Measurements from ENCODE around the gene RAB44. TPM values are rescaled to one million over a fixed set of nuclear protein-coding genes. Genes with fewer than 3 reads are reported as not detected.

Gene RAB44
- total and polyA plus RNA-seq, 3 experiments from 2014 or later, result not detected

GRCh38 chr6:36756786-36757185 lies 59.2 kb downstream of the RAB44 start:
- Histone ChIP-seq H3K36me3 (ENCODE audit: insufficient read depth, low read length) (no peaks in the 10 kb centered on the region), H3K27ac (ENCODE audit: low read depth, low read length) (peak overlapping the region; percentile 64), H3K4me1 (ENCODE audit: insufficient read depth, low read length) (peaks cover 59% of the 10 kb centered on the region), H3K4me3 (ENCODE audit: low read length) (no peak overlapping the region), H3K27me3 (ENCODE audit: insufficient read depth, low read length, poor library complexity, severe bottlenecking) (no peaks in the 10 kb centered on the region), H3K9me3 (ENCODE audit: low read length) (no peaks in the 10 kb centered on the region)
- Mint-ChIP-seq H3K9me3 (no peaks in the 10 kb centered on the region), H3K4me1 (peaks cover 46 to 68% (median 68%) of the 10 kb centered on the region in 3 donors), H3K27me3 (peaks cover 0 to 7% of the 10 kb centered on the region in 2 donors), H3K4me3 (peak overlapping the region; percentile 32 to 81 (median 69)), H3K27ac (peak overlapping the region; percentile 88 to 98 (median 96)), H3K36me3 (no peaks in the 10 kb centered on the region)
- POLR2A ChIA-PET, result no interaction called here
- no peak for DNase-seq
- CTCF ChIA-PET, result no interaction called here

- Histone ChIP-seq H3K9me3 (ENCODE audit: low read length) (no peaks in the 10 kb centered on the region), H3K27me3 (ENCODE audit: insufficient read depth, low read length, poor library complexity, severe bottlenecking) (no peaks in the 10 kb centered on the region), H3K4me1 (ENCODE audit: insufficient read depth, low read length) (peaks cover 56% of the 10 kb centered on the region), H3K36me3 (ENCODE audit: insufficient read depth, low read length) (no peaks in the 10 kb centered on the region), H3K4me3 (ENCODE audit: low read length) (no peak overlapping the region), H3K27ac (ENCODE audit: low read depth, low read length) (no peak overlapping the region)
- Mint-ChIP-seq H3K36me3 (no peaks in the 10 kb centered on the region), H3K27ac (peak overlapping the region; percentile 88 to 98 (median 96)), H3K4me3 (peak overlapping the region in 6 of 7 donors; percentile 32 to 81 (median 66)), H3K27me3 (peaks cover 0 to 7% of the 10 kb centered on the region in 2 donors), H3K9me3 (no peaks in the 10 kb centered on the region), H3K4me1 (peaks cover 45 to 66% (median 65%) of the 10 kb centered on the region in 3 donors)
- ChIA-PET CTCF (interaction anchor here (4.2 kb wide), 2 partner anchors 12 to 133 kb away, joined by 24 to 43 read pairs; no protein-coding TSS in a partner anchor), POLR2A (no interaction called here)
- peak in 3 of 5 donors; percentile 6 to 31 (median 29) for DNase-seq
These were observed 59.6 kb downstream of the RAB44 start for GRCh38 chr6:36757206-36757605.

- H3K9me3 Mint-ChIP-seq, result no peaks in the 10 kb centered on the region
- H3K27ac ChIP-seq (ENCODE audit: low read depth, low read length), result no peak overlapping the region
- H3K9me3 ChIP-seq (ENCODE audit: low read length), result no peaks in the 10 kb centered on the region
- no peak overlapping the region for H3K4me3 ChIP-seq (ENCODE audit: low read length)
- no peaks in the 10 kb centered on the region for H3K27me3 ChIP-seq (ENCODE audit: insufficient read depth, low read length, poor library complexity, severe bottlenecking)
- no peaks in the 10 kb centered on the region for H3K36me3 ChIP-seq (ENCODE audit: insufficient read depth, low read length)
- H3K4me1 ChIP-seq (ENCODE audit: insufficient read depth, low read length), result peaks cover 49% of the 10 kb centered on the region
- no peaks in the 10 kb centered on the region for H3K36me3 Mint-ChIP-seq
- peaks cover 42 to 59% (median 57%) of the 10 kb centered on the region in 3 donors for H3K4me1 Mint-ChIP-seq
- CTCF ChIA-PET, result interaction anchor here (1.0 to 4.2 kb wide), 15 partner anchors 11 to 453 kb away, joined by 3 to 43 read pairs (median 8); no protein-coding TSS in a partner anchor
- DNase-seq, result no peak
- peak overlapping the region in 1 of 7 donors; percentile 28 for H3K4me3 Mint-ChIP-seq
- POLR2A ChIA-PET, result no interaction called here
- H3K27me3 Mint-ChIP-seq, result peaks cover 0 to 7% of the 10 kb centered on the region in 2 donors
- peak overlapping the region in 6 of 8 donors; percentile 88 to 98 (median 96) for H3K27ac Mint-ChIP-seq
These were observed 60.4 kb downstream of the RAB44 start for GRCh38 chr6:36757943-36758508.

GRCh38 chr6:36758516-36759147 lies 61.0 kb downstream of the RAB44 start:
- H3K36me3 ChIP-seq (ENCODE audit: insufficient read depth, low read length), result no peaks in the 10 kb centered on the region
- H3K9me3 Mint-ChIP-seq, result no peaks in the 10 kb centered on the region
- DNase-seq, result no peak
- peaks cover 48% of the 10 kb centered on the region for H3K4me1 ChIP-seq (ENCODE audit: insufficient read depth, low read length)
- POLR2A ChIA-PET, result no interaction called here
- no peak overlapping the region for H3K4me3 ChIP-seq (ENCODE audit: low read length)
- no peaks in the 10 kb centered on the region for H3K27me3 ChIP-seq (ENCODE audit: insufficient read depth, low read length, poor library complexity, severe bottlenecking)
- H3K9me3 ChIP-seq (ENCODE audit: low read length), result no peaks in the 10 kb centered on the region
- peak overlapping the region in 6 of 8 donors; percentile 77 to 98 (median 85) for H3K27ac Mint-ChIP-seq
- CTCF ChIA-PET, result interaction anchor here (0.8 to 4.2 kb wide), 33 partner anchors 10 to 465 kb away, joined by 3 to 43 read pairs (median 4); partner anchors contain the start of genes CDKN1A and PPIL1
- H3K27ac ChIP-seq (ENCODE audit: low read depth, low read length), result no peak overlapping the region
- H3K4me1 Mint-ChIP-seq, result peaks cover 39 to 53% (median 52%) of the 10 kb centered on the region in 3 donors
- H3K27me3 Mint-ChIP-seq, result peaks cover 0 to 7% of the 10 kb centered on the region in 2 donors
- no peaks in the 10 kb centered on the region for H3K36me3 Mint-ChIP-seq
- peak overlapping the region in 1 of 7 donors; percentile 28 for H3K4me3 Mint-ChIP-seq

- peak; percentile 60 to 80 (median 75) for DNase-seq
- Mint-ChIP-seq H3K36me3 (no peaks in the 10 kb centered on the region), H3K27me3 (peaks cover 0 to 7% of the 10 kb centered on the region in 2 donors), H3K9me3 (no peaks in the 10 kb centered on the region), H3K4me3 (no peak overlapping the region), H3K27ac (peak overlapping the region in 5 of 8 donors; percentile 70 to 98 (median 85)), H3K4me1 (peaks cover 36 to 47% (median 46%) of the 10 kb centered on the region in 3 donors)
- Histone ChIP-seq H3K9me3 (ENCODE audit: low read length) (no peaks in the 10 kb centered on the region), H3K27ac (ENCODE audit: low read depth, low read length) (no peak overlapping the region), H3K36me3 (ENCODE audit: insufficient read depth, low read length) (no peaks in the 10 kb centered on the region), H3K4me1 (ENCODE audit: insufficient read depth, low read length) (peaks cover 41% of the 10 kb centered on the region), H3K4me3 (ENCODE audit: low read length) (no peak overlapping the region), H3K27me3 (ENCODE audit: insufficient read depth, low read length, poor library complexity, severe bottlenecking) (no peaks in the 10 kb centered on the region)
- ChIA-PET CTCF (interaction anchor here (0.5 to 4.2 kb wide), 38 partner anchors 10 to 464 kb away, joined by 3 to 43 read pairs (median 4); partner anchors contain the start of genes CDKN1A and PPIL1), POLR2A (interaction anchor here (0.6 kb wide), 1 partner anchor 7 kb away, joined by 4 read pairs; no protein-coding TSS in a partner anchor)
These were observed 61.6 kb downstream of the RAB44 start for GRCh38 chr6:36759148-36759759.

- no peaks in the 10 kb centered on the region for H3K9me3 ChIP-seq (ENCODE audit: low read length)
- POLR2A ChIA-PET, result no interaction called here
- Mint-ChIP-seq H3K27ac (peak overlapping the region in 1 of 8 donors; percentile 7), H3K36me3 (no peaks in the 10 kb centered on the region), H3K4me3 (no peak overlapping the region), H3K27me3 (peaks cover 0 to 8% of the 10 kb centered on the region in 2 donors), H3K4me1 (peaks cover 25 to 32% (median 30%) of the 10 kb centered on the region in 3 donors), H3K9me3 (no peaks in the 10 kb centered on the region)
- no peaks in the 10 kb centered on the region for H3K36me3 ChIP-seq (ENCODE audit: insufficient read depth, low read length)
- H3K4me3 ChIP-seq (ENCODE audit: low read length), result no peak overlapping the region
- CTCF ChIA-PET, result interaction anchor here (0.9 to 4.2 kb wide), 8 partner anchors 7 to 257 kb away, joined by 3 to 43 read pairs (median 6); no protein-coding TSS in a partner anchor
- H3K27me3 ChIP-seq (ENCODE audit: insufficient read depth, low read length, poor library complexity, severe bottlenecking), result no peaks in the 10 kb centered on the region
- no peak overlapping the region for H3K27ac ChIP-seq (ENCODE audit: low read depth, low read length)
- DNase-seq, result no peak
- peaks cover 25% of the 10 kb centered on the region for H3K4me1 ChIP-seq (ENCODE audit: insufficient read depth, low read length)
These were observed 63.2 kb downstream of the RAB44 start for GRCh38 chr6:36760685-36761435.

- Histone ChIP-seq H3K27ac (ENCODE audit: low read depth, low read length) (no peak overlapping the region), H3K36me3 (ENCODE audit: insufficient read depth, low read length) (no peaks in the 10 kb centered on the region), H3K9me3 (ENCODE audit: low read length) (no peaks in the 10 kb centered on the region), H3K4me1 (ENCODE audit: insufficient read depth, low read length) (peaks cover 13% of the 10 kb centered on the region), H3K27me3 (ENCODE audit: insufficient read depth, low read length, poor library complexity, severe bottlenecking) (no peaks in the 10 kb centered on the region), H3K4me3 (ENCODE audit: low read length) (no peak overlapping the region)
- Mint-ChIP-seq H3K9me3 (no peaks in the 10 kb centered on the region), H3K27ac (no peak overlapping the region), H3K4me3 (no peak overlapping the region), H3K4me1 (peaks cover 17 to 25% (median 21%) of the 10 kb centered on the region in 3 donors), H3K27me3 (peaks cover 0 to 9% of the 10 kb centered on the region in 2 donors), H3K36me3 (no peaks in the 10 kb centered on the region)
- ChIA-PET CTCF (interaction anchor here (1.0 to 1.6 kb wide), 2 partner anchors 8 to 255 kb away, joined by 3 to 8 read pairs; no protein-coding TSS in a partner anchor), POLR2A (no interaction called here)
- no peak for DNase-seq
These were observed 64.5 kb downstream of the RAB44 start for GRCh38 chr6:36762123-36762522.

All from CD8-positive, alpha-beta memory T cell (primary cell).